ENCODE measurements around the gene PGAP1. TPM values are rescaled to one million over a fixed set of nuclear protein-coding genes. Genes with fewer than 3 reads are reported as not detected.
"Not testable (repeated sequence)": the region's sequence is repeated elsewhere in the genome, so short reads cannot be mapped to it uniquely, and the experiment has no call there.

PGAP1 gene
- total RNA-seq, 2 experiments from 2014 or later, result 40.8 to 44.9 TPM

DNA sequence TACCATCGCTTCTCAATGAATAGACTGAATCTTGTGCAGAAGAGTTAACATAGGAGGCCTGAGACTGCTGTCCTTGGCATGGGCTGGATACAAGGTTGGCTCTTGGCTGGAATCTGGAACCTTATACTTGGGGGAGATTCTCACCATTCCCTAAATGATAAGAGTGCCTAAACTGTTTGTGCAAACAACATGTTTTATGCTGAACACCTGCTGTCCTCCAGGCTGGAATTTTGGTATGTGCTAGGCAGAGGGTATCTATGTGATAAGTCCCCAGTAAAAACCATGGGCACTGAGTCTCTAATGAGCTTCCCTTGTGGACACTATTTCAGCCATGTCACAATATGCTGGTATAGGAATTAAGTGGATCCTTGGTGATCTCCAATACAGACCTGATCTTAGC, 12.8 kb downstream of the PGAP1 start:
- Mint-ChIP-seq H3K4me3 (peak overlapping the region; percentile 20), H3K27ac (peak overlapping the region; percentile 94), H3K27me3 (no peaks in the 10 kb centered on the region), H3K36me3 (peaks cover 55% of the 10 kb centered on the region), H3K9me3 (peaks cover 5% of the 10 kb centered on the region), H3K4me1 (peaks cover 32% of the 10 kb centered on the region)
- no peak for DNase-seq
- ATAC-seq (ENCODE audit: low read depth), result no peak
- POLR2A ChIA-PET, result interaction anchor here (3.1 kb wide), 1 partner anchor 13 kb away, joined by 75 read pairs; the partner anchor contains the start of gene PGAP1

DNA sequence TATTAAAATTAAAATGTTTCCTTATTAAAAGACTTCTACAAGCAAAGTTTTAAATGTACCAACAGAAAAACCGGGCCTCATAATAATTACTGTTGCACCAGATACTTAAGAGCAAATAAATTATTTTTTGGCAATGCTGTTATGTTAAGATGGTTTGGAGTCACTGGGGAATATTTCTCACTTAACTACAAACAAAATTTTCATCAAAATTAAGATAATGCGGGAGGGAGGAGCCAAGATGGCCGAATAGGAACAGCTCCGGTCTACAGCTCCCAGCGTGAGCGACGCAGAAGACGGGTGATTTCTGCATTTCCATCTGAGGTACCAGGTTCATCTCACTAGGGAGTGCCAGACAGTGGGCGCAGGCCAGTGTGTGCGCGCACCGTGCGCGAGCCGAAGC, 21.1 kb downstream of the PGAP1 start:
- H3K36me3 Mint-ChIP-seq, result peaks cover 33% of the 10 kb centered on the region
- H3K27me3 Mint-ChIP-seq; H3K27ac Mint-ChIP-seq; POLR2A ChIA-PET; H3K4me1 Mint-ChIP-seq; ATAC-seq (ENCODE audit: low read depth); DNase-seq; H3K4me3 Mint-ChIP-seq; H3K9me3 Mint-ChIP-seq: not testable (repeated sequence)

DNA sequence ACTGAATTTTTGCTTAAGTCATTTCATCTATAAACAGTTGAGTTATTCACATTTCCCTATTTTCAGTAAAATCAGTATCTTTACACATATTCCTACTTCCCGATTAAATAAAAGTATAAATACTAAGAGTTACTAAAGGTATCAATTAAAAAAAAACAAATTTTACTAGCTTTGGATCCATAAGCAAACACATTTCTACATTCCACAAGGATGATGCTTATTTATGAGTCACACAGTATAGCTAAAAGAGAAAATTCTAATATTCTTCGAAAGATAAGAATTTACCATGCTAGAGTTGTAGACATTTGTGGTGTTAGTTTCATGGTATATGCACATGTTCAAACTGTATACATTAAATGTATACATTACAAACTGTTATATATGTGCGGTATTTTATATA, 23.7 kb downstream of the PGAP1 start:
- POLR2A ChIA-PET, result no interaction called here
- Mint-ChIP-seq H3K4me3 (no peak overlapping the region), H3K27me3 (no peaks in the 10 kb centered on the region), H3K4me1 (peaks cover 6% of the 10 kb centered on the region), H3K36me3 (peaks cover 48% of the 10 kb centered on the region), H3K9me3 (peaks cover 2% of the 10 kb centered on the region), H3K27ac (no peak overlapping the region)
- ATAC-seq (ENCODE audit: low read depth), result no peak
- DNase-seq, result no peak

DNA sequence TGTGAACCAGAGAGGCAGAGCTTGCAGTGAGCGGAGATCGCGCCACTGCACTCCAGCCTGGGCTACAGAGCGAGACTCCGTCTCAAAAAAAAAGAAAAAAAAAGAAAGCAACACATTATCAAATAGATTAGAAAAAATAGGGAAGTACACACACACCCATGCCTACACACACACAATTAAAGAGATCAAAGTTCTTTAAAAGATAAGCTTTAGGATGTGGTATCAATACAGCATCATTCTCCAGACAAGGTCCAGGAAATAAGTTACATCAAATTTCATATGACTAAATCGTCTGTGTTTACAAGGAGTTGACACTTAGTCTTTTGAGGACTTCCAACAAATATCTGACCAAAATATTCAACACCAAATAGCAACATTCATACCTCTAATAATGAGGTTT, 25.7 kb downstream of the PGAP1 start:
- Mint-ChIP-seq H3K4me1 (peaks cover 8% of the 10 kb centered on the region), H3K27me3 (no peaks in the 10 kb centered on the region), H3K36me3 (peaks cover 54% of the 10 kb centered on the region), H3K9me3 (peaks cover 2% of the 10 kb centered on the region), H3K4me3 (no peak overlapping the region), H3K27ac (no peak overlapping the region)
- DNase-seq, result no peak
- POLR2A ChIA-PET, result no interaction called here
- no peak for ATAC-seq (ENCODE audit: low read depth)

DNA sequence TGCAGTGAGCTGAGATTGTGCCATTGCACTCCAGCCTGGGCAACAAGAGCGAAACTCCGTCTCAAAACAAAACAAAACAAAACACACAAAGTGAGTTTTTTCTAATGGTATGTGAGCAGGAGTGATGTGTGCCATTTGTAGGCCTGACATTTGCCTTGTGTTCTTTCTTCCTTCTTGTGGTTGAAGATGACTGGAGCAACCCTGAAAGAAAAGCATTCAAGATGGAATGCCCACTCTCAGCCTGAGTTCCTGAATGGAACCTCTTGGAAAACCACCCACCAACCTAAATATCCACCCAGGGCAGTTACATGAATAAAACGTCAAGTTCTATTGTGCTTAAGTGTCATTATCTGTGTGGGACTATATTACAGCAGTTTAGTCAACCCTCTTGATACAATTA, 26.5 kb downstream of the PGAP1 start:
- DNase-seq (no peak), ATAC-seq (ENCODE audit: low read depth) (no peak)
- no peak overlapping the region for H3K4me3 Mint-ChIP-seq
- POLR2A ChIA-PET, result no interaction called here
- peaks cover 2% of the 10 kb centered on the region for H3K9me3 Mint-ChIP-seq
- H3K27me3 Mint-ChIP-seq, result no peaks in the 10 kb centered on the region
- peaks cover 58% of the 10 kb centered on the region for H3K36me3 Mint-ChIP-seq
- H3K27ac Mint-ChIP-seq, result no peak overlapping the region
- H3K4me1 Mint-ChIP-seq, result peaks cover 6% of the 10 kb centered on the region

DNA sequence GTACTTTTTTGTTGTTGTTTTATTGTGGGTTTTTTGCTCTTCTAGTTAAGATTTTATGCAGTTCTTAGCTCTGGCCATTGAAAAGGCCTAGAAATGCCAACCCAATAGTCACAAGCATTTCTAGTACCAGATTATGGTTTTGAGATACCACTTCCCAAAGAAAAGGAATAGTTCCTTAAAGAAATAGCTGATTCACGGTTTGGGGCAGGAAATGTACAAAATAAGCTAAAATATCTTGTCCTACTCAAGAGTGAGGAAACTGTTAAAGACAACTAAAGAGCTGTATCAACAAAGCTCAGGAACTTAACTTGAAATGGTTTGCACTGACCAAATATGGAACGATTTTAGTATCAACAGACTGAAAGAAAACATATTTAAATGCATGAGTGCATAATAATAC, 35.4 kb downstream of the PGAP1 start:
- Mint-ChIP-seq H3K4me1 (peaks cover 9% of the 10 kb centered on the region), H3K4me3 (no peak overlapping the region), H3K27ac (peak overlapping the region; percentile 15), H3K36me3 (peaks cover 52% of the 10 kb centered on the region), H3K9me3 (no peaks in the 10 kb centered on the region), H3K27me3 (no peaks in the 10 kb centered on the region)
- ATAC-seq (ENCODE audit: low read depth) (no peak), DNase-seq (no peak)
- POLR2A ChIA-PET, result no interaction called here

DNA sequence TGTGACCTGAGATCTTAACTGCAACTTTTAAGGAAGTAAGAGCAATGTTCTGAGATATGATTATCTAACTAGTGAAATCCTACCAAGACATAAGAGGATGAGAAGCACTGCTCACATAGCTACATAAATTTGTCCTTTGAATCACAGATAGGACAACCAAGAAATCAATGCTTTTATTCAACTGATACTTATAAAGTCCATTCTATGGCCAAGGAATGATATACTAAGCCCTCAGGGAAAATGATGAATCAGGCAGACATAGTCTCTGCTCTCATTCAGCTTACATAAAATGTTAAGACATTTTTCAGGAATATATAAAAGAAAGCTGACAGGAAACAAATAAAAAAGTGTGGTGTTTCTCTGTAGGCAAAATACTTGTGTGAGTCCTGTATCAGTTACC, 39.1 kb downstream of the PGAP1 start:
- Mint-ChIP-seq H3K36me3 (peaks cover 53% of the 10 kb centered on the region), H3K4me3 (no peak overlapping the region)

DNA sequence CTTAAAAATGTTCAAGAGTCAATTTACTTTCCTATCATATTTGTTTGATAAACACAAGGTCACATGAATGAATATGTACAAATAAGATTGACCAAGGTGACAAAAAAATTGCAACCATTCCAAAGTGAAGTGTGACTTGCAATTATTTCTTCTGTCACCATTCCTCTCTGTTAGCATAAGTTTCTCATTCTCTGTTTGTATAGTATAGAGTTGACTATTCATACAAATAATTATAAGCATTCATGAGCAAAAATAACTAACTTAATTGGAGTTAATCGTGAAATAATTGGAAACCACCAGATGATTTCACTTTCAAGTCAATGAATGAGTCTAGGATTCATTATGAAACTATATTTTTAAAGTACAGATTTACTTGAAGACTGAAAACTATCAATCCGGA, 42.1 kb downstream of the PGAP1 start:
- no peak for ATAC-seq (ENCODE audit: low read depth)
- Mint-ChIP-seq H3K4me3 (no peak overlapping the region), H3K4me1 (no peaks in the 10 kb centered on the region), H3K27ac (no peak overlapping the region), H3K36me3 (peaks cover 65% of the 10 kb centered on the region), H3K27me3 (no peaks in the 10 kb centered on the region), H3K9me3 (peaks cover 12% of the 10 kb centered on the region)
- POLR2A ChIA-PET, result interaction anchor here (0.6 kb wide), 1 partner anchor 44 kb away, joined by 3 read pairs; no protein-coding TSS in a partner anchor
- DNase-seq, result no peak

More for the DNA sequence above, 39.1 kb downstream of the PGAP1 start:
- H3K27ac Mint-ChIP-seq, result no peak overlapping the region
- no peaks in the 10 kb centered on the region for H3K27me3 Mint-ChIP-seq
- DNase-seq, result no peak
- POLR2A ChIA-PET, result no interaction called here
- peaks cover 9% of the 10 kb centered on the region for H3K4me1 Mint-ChIP-seq
- H3K9me3 Mint-ChIP-seq, result peaks cover 1% of the 10 kb centered on the region
- ATAC-seq (ENCODE audit: low read depth), result no peak

DNA sequence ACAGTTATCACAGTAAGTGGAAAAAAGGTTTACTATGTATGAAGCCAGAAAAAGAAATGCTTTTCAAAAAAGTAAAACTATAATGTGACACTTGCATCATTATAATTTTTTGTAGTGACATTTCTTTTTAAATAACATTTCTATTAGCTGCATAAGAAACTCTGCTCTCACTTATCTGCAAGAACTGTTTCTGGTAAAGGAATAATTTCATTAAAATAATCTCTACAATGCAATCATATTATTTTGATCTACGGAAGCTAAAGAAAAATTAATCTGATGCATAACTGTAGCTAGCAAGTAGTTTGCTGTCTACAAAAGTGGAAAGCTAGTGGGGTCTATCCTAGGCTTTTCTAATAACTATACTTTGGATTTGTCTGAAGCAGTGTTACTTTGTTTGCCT, 50.1 kb downstream of the PGAP1 start:
- DNase-seq (no peak), ATAC-seq (ENCODE audit: low read depth) (no peak)
- Mint-ChIP-seq H3K4me1 (peaks cover 31% of the 10 kb centered on the region), H3K4me3 (peak overlapping the region; percentile 19), H3K27me3 (no peaks in the 10 kb centered on the region), H3K36me3 (peaks cover 49% of the 10 kb centered on the region), H3K9me3 (peaks cover 4% of the 10 kb centered on the region), H3K27ac (no peak overlapping the region)
- POLR2A ChIA-PET, result interaction anchor here (1.5 to 1.8 kb wide), 2 partner anchors 50 to 52 kb away, joined by 10 to 14 read pairs; partner anchors contain the start of gene PGAP1

DNA sequence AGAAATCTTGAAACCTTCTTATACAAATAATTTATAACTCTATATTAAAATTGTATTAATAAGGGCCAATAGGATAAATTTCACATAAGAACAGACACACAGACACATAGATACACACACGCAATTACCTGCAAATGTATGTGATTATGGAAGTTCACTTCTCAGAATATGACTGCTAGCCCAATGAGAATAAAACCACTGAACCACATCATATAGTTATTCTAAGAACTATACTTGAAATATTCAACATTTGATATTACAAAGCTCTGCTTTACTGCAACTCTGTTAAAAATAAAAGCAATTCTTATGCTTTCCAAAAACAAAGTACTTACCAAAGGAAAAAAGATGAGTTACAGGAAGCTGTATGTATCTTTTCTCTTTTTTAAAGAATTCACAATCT, 51.1 kb downstream of the PGAP1 start:
- POLR2A ChIA-PET, result interaction anchor here (1.5 to 1.8 kb wide), 2 partner anchors 51 to 52 kb away, joined by 10 to 14 read pairs; partner anchors contain the start of gene PGAP1
- Mint-ChIP-seq H3K4me3 (no peak overlapping the region), H3K27me3 (no peaks in the 10 kb centered on the region), H3K9me3 (no peaks in the 10 kb centered on the region), H3K36me3 (peaks cover 44% of the 10 kb centered on the region), H3K27ac (no peak overlapping the region), H3K4me1 (peaks cover 31% of the 10 kb centered on the region)
- peak; percentile 88 for ATAC-seq (ENCODE audit: low read depth)
- no peak for DNase-seq

DNA sequence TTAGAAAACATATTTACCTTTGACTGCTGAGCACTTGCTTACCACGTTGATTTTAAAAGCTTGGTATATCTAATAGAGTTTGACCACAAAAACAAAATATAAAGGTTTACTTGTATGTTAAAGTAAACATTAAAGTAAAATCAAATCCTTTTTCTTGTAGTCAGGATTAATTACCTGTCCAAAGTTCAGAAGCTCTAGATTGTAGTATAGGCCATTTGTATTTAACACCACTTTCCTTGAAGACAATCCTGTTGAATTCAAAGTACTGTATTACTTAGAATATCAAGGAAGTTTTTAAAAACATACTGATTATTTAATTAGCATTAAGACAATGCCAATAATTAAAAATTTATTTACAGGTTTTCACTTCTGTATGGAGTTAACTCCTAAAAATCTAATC, 53.0 kb downstream of the PGAP1 start:
- H3K4me1 Mint-ChIP-seq, result peaks cover 28% of the 10 kb centered on the region

DNA sequence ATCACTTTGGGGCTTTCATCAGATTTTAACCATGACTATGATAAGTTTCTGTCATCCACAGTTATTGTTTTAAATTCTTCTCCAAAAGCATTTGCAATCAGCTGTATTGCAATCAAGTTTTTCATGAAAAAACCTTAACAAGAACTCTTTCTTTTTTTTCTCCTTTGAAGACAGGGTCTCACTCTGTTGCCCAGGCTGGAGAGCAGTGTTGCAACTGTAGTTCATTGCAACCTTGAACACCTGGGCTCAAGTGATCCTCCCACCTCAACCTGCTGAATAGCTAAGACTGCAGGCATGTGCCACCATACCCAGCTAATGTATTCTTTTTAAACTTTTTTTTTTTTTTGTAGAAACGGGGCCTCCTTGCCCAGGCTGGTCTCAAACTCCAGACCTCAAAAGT, 71.9 kb downstream of the PGAP1 start:
- POLR2A ChIA-PET, result no interaction called here
- Mint-ChIP-seq H3K4me3 (no peak overlapping the region), H3K9me3 (peaks cover 5% of the 10 kb centered on the region), H3K27me3 (no peaks in the 10 kb centered on the region), H3K27ac (no peak overlapping the region), H3K36me3 (peaks cover 44% of the 10 kb centered on the region), H3K4me1 (peaks cover 7% of the 10 kb centered on the region)
- DNase-seq, result no peak
- no peak for ATAC-seq (ENCODE audit: low read depth)

More for the DNA sequence above, 53.0 kb downstream of the PGAP1 start:
- Mint-ChIP-seq H3K27ac (no peak overlapping the region), H3K27me3 (no peaks in the 10 kb centered on the region), H3K4me3 (no peak overlapping the region), H3K36me3 (peaks cover 37% of the 10 kb centered on the region), H3K9me3 (no peaks in the 10 kb centered on the region)
- POLR2A ChIA-PET, result no interaction called here
- DNase-seq (no peak), ATAC-seq (ENCODE audit: low read depth) (no peak)

DNA sequence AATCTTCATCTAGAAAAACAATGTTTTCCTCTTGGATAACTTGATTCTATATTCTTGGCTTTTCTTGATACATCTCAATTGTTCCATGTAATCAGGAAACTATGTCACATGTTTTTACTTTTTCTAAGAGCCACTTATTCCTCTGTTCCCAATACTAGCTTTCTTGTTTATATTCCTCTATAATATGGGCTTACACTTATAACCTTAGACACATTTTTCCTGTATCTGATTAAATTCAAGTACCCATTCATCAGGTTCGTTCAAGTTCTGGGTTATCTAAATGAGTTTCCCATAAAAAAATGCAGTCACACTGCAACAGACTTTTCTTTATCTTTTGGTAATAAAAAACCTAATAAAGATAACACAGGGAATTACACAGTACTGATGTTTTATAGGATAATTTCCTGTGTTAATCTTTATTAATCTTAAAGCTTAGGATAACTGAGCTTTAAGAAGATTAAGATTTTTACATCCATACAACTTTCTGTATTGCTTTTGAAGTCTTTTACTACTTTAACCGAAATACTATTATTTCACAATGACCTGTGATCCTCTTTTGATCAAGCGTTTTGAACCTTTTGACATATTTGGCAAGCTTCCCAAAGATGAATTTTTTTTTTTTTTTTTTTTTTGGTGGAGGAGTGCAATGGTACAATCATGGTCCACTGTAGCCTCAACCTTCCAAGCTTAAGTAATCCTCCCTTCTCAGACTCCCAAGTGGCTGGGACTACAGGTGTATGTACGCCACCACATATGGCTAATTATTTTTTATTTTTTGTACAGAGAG, 73.0 kb downstream of the PGAP1 start:
- POLR2A ChIA-PET, result no interaction called here
- H3K9me3 Mint-ChIP-seq, result peaks cover 1% of the 10 kb centered on the region
- ATAC-seq (ENCODE audit: low read depth), result no peak
- H3K27ac Mint-ChIP-seq, result no peak overlapping the region
- no peak overlapping the region for H3K4me3 Mint-ChIP-seq
- no peaks in the 10 kb centered on the region for H3K27me3 Mint-ChIP-seq
- DNase-seq, result no peak
- peaks cover 35% of the 10 kb centered on the region for H3K36me3 Mint-ChIP-seq
- peaks cover 7% of the 10 kb centered on the region for H3K4me1 Mint-ChIP-seq

DNA sequence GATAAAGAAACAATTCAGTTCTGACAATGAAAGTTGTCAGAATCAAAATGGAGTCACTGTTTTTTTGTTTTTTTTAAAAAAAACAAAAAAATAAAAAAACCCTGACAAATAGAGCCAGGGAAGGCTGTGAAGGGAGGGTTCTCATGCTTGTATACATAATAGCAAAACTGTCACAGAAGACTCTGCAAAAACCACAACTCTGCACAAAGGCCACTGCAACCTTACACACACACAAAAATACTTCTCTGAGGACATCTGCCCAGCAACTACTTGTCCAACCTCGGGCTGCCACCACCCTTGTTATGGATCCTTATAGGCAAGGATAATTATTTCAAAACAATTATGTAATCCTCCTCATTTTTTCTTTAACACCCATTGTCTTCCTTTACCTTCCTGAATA, 75.4 kb downstream of the PGAP1 start:
- peaks cover 13% of the 10 kb centered on the region for H3K4me1 Mint-ChIP-seq
- no peak for ATAC-seq (ENCODE audit: low read depth)
- no peak overlapping the region for H3K27ac Mint-ChIP-seq
- H3K4me3 Mint-ChIP-seq, result no peak overlapping the region
- DNase-seq, result no peak
- no peaks in the 10 kb centered on the region for H3K9me3 Mint-ChIP-seq
- peaks cover 31% of the 10 kb centered on the region for H3K36me3 Mint-ChIP-seq
- POLR2A ChIA-PET, result no interaction called here
- no peaks in the 10 kb centered on the region for H3K27me3 Mint-ChIP-seq
